Stomach (tissue), 9 donors: ENCODE measurements around the gene ATG7. TPM values are rescaled to one million over a fixed set of nuclear protein-coding genes. Genes with fewer than 3 reads are reported as not detected.

Experiments used
- DNase-seq, 2 donors: peaks; one replicate each; pipeline versions ENCODE4 v3.0.0 to v3.0.0-alpha.2; 2013 to 2019
- H3K27ac ChIP-seq, 5 donors: fragments of 200-600 bp in 4 of 5; sonication (generic) in 4 of 5; one replicate each; pipeline ENCODE4 v1.5.1; 2013 to 2019; ENCODE audit warnings: mild to moderate bottlenecking in 1 of 5, moderate library complexity in 1 of 5
- H3K27me3 ChIP-seq, 3 donors: fragments of 200-600 bp; sonication (generic); one replicate each; pipeline ENCODE4 v1.5.1; 2017 to 2019; ENCODE audit warnings: mixed run types in 1 of 3
- H3K36me3 ChIP-seq, 4 donors: fragments of 200-600 bp; sonication (generic); 1 replicate in 3 of 4; 2 replicates in 1 of 4; pipeline ENCODE4 v1.5.1; 2016 to 2019
- H3K4me1 ChIP-seq, 4 donors: fragments of 200-600 bp; sonication (generic); one replicate each; pipeline ENCODE4 v1.5.1; 2016 to 2019
- H3K4me3 ChIP-seq, 4 donors: fragments of 200-600 bp; sonication (generic) in 3 of 4; one replicate each; pipeline ENCODE4 v1.5.1; 2016 to 2019; ENCODE audit warnings: mild to moderate bottlenecking in 1 of 4
- H3K9me3 ChIP-seq, 4 donors: fragments of 200-600 bp; sonication (generic); one replicate each; pipeline ENCODE4 v1.5.1; 2016 to 2019
- EP300 ChIP-seq: sonication (generic); formaldehyde crosslinking; IDR thresholded peaks from one replicate; pipeline ENCODE4 v1.6.1; 2017; ENCODE audit warnings: antibody characterized with exemption
- POLR2A ChIP-seq, 4 donors: fragments of 450-650 bp; IDR thresholded peaks; one replicate each; pipeline ENCODE4 v1.6.1; 2016; ENCODE audit warnings: antibody characterized with exemption in 4 of 4, control low read depth in 2 of 4, mild to moderate bottlenecking in 1 of 4, moderate library complexity in 1 of 4
- POLR2AphosphoS5 ChIP-seq, 3 donors: sonication (generic); formaldehyde crosslinking; IDR thresholded peaks; one replicate each; pipeline ENCODE4 v1.6.1; 2016; ENCODE audit warnings: antibody characterized with exemption in 3 of 3
- WGBS, 5 donors: extraction: QIAGEN DNeasy Blood & Tissue Kit in 3 of 5; methylation state at CpG; one replicate each; pipeline versions ENCODE4 v1.1.5 to v1.1.7; 2013 to 2018; 5-methylcytosine and 5-hydroxymethylcytosine counted together
- intact Hi-C: fragments of 100-400 bp; cut with DNase I; formaldehyde crosslinking; loops from one replicate; pipeline ENCODE4 v1.15.1; 2023; ENCODE audit warnings: low total_unique reads
- polyA plus RNA-seq, 3 donors: library from polyadenylated mRNA; stranded (reverse); fragments of 200-250 nt; gene quantifications; one replicate each; pipeline ENCODE4 v1.2.3, GENCODE V29; 2013
- total RNA-seq, 5 donors: library from RNA; depleted of rRNA; stranded (reverse); fragments of >200 nt; gene quantifications; one replicate each; pipeline versions ENCODE4 v1.1.0 to v1.2.3, GENCODE V29; 2014 to 2016
- TF ChIP-seq, protein P1 (sequence below), 7 experiments: fragments of 450-650 bp in 4 of 7; fragments of 200-600 bp in 3 of 7; sonication (generic) in 3 of 7; IDR thresholded peaks; one replicate each; pipeline ENCODE4 v1.5.1; 2016 to 2019; ENCODE audit warnings: antibody characterized with exemption in 7 of 7, control low read depth in 2 of 7, mild to moderate bottlenecking in 1 of 7
- donor health status: healthy with polysubstance abuse.
- donor health status: Bipolar disorder and iron deficiency.
- donor health status: healthy.

Gene ATG7
- total and polyA plus RNA-seq, 8 donors = 6.8 to 167 (median 15.1) TPM

DNA sequence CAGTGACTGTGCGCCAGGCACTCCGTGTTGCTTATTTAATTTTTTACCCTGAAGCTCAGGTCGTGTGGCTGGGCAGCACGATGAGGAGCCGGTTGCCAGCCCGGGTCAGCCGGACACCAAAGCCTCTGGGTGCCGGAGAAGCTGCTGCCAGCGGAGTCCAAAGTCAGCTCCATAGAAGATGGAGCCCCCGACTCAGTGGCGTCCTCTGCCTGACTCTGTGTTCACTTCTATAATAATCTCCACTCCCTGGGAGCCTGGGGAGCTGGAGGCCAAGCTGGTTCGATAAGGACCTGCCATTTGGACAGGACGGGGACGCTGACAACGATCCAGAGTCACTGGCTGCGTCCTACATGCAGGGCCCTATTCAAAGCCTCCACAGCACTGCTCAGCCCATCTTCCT, 292.9 kb downstream of the ATG7 start:
- TF ChIP-seq POLR2A (IDR thresholded peaks at IDR 0.05) (no peak), EP300 (no peak), POLR2AphosphoS5 (IDR thresholded peaks at IDR 0.05) (no peak)
- TF ChIP-seq, protein P1, sequence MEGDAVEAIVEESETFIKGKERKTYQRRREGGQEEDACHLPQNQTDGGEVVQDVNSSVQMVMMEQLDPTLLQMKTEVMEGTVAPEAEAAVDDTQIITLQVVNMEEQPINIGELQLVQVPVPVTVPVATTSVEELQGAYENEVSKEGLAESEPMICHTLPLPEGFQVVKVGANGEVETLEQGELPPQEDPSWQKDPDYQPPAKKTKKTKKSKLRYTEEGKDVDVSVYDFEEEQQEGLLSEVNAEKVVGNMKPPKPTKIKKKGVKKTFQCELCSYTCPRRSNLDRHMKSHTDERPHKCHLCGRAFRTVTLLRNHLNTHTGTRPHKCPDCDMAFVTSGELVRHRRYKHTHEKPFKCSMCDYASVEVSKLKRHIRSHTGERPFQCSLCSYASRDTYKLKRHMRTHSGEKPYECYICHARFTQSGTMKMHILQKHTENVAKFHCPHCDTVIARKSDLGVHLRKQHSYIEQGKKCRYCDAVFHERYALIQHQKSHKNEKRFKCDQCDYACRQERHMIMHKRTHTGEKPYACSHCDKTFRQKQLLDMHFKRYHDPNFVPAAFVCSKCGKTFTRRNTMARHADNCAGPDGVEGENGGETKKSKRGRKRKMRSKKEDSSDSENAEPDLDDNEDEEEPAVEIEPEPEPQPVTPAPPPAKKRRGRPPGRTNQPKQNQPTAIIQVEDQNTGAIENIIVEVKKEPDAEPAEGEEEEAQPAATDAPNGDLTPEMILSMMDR (IDR thresholded peaks at IDR 0.05) = no peak
- intact Hi-C loops = no loop called here
- DNase-seq = no peak
- 87 to 92% (median 89%) methylated on average over 13 to 16 of the region's 16 CpGs for WGBS, 5 donors
- H3K27ac ChIP-seq = no peak overlapping the region
- H3K27me3 ChIP-seq = no peaks in the 10 kb centered on the region
- H3K4me1 ChIP-seq = peaks cover 35 to 67% (median 47%) of the 10 kb centered on the region in 4 donors
- peaks cover 22 to 64% (median 53%) of the 10 kb centered on the region in 4 donors for H3K36me3 ChIP-seq
- H3K4me3 ChIP-seq = no peak overlapping the region
- no peaks in the 10 kb centered on the region for H3K9me3 ChIP-seq

GRCh38 chr3:11565492-11565891, 293.3 kb downstream of the ATG7 start:
- Histone ChIP-seq H3K9me3 (no peaks in the 10 kb centered on the region), H3K27me3 (no peaks in the 10 kb centered on the region), H3K36me3 (peaks cover 22 to 64% (median 52%) of the 10 kb centered on the region in 4 donors), H3K4me1 (peaks cover 31 to 67% (median 46%) of the 10 kb centered on the region in 4 donors), H3K27ac (no peak overlapping the region), H3K4me3 (no peak overlapping the region)
- no peak for DNase-seq
- intact Hi-C loops = no loop called here
- TF ChIP-seq, protein P1 (IDR thresholded peaks at IDR 0.05) = no peak
- no peak for TF ChIP-seq POLR2A (IDR thresholded peaks at IDR 0.05)
- no peak for TF ChIP-seq EP300
- no peak for TF ChIP-seq POLR2AphosphoS5 (IDR thresholded peaks at IDR 0.05)
- 89 to 96% (median 94%) methylated on average over 5 to 12 of the region's 12 CpGs for WGBS, 5 donors

DNA sequence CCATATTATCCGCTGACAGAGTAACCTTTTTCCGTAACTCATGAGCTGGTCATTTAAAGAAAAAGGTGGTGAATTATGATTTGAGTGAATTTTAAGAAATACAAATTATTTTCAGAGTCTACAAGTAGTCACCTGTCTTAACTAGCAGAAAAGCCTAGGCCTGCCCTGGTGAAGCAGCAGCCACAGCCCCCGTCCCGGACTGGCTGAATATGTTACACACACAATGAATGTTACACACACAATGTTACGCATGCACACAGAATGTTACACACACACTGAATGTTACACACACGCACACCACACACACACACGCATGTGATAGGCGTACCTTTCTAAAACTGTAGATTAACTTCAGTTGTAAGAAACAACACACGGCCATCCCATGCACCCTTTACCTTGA, 293.7 kb downstream of the ATG7 start:
- Histone ChIP-seq H3K4me1 (peaks cover 26 to 67% (median 44%) of the 10 kb centered on the region in 4 donors), H3K9me3 (no peaks in the 10 kb centered on the region), H3K4me3 (no peak overlapping the region), H3K27ac (no peak overlapping the region), H3K36me3 (peaks cover 22 to 63% (median 50%) of the 10 kb centered on the region in 4 donors), H3K27me3 (no peaks in the 10 kb centered on the region)
- DNase-seq = no peak
- intact Hi-C loops = no loop called here
- TF ChIP-seq EP300 (no peak), POLR2AphosphoS5 (IDR thresholded peaks at IDR 0.05) (no peak), POLR2A (IDR thresholded peaks at IDR 0.05) (no peak)
- TF ChIP-seq, protein P1 (IDR thresholded peaks at IDR 0.05) = no peak
- WGBS, 5 donors = 94 to 96% (median 95%) methylated on average over 9 of the region's 9 CpGs

DNA sequence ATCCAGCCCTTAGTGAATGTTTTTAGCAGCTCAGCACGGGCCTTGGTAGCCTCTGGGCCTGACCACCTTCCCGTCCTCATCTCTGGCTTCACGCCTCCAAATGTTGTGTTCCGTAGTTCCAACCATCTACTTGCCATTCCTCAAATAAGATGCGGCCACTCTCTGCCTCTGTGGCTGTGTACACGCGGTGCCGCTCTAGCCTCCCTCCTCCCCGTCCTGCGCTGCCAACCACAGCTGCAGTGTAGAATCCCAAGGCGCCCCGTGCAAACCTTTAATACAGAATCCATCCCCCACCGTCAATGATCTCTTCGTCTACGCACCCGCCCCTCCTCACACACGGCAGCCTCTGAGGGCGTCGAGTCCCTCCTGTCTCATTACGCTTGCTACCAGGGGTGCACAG, 294.3 kb downstream of the ATG7 start:
- no peaks in the 10 kb centered on the region for H3K9me3 ChIP-seq
- intact Hi-C loops = no loop called here
- peaks cover 22 to 58% (median 48%) of the 10 kb centered on the region in 4 donors for H3K36me3 ChIP-seq
- H3K4me1 ChIP-seq = peaks cover 21 to 67% (median 39%) of the 10 kb centered on the region in 4 donors
- H3K27me3 ChIP-seq = no peaks in the 10 kb centered on the region
- no peak for DNase-seq
- TF ChIP-seq POLR2A (IDR thresholded peaks at IDR 0.05) (no peak), EP300 (no peak), POLR2AphosphoS5 (IDR thresholded peaks at IDR 0.05) (no peak)
- TF ChIP-seq, protein P1 (IDR thresholded peaks at IDR 0.05) = no peak
- WGBS, 5 donors = 94 to 97% (median 96%) methylated on average over 20 of the region's 20 CpGs
- no peak overlapping the region for H3K4me3 ChIP-seq
- peak overlapping the region in 3 of 5 donors; percentile 85 to 90 (median 89) for H3K27ac ChIP-seq
